Daoy (cell line): ENCODE results near the gene CNN3. TPM values are rescaled to one million over a fixed set of nuclear protein-coding genes. Genes with fewer than 3 reads are reported as not detected.
A peak's percentile ranks its signal among the peaks of the same experiment; 100 is the strongest.

Experiments
- DNase-seq: peaks from one replicate; pipeline ENCODE4 v3.0.0-alpha.2; 2015; ENCODE audit warnings: low read depth
- total RNA-seq: library from RNA; depleted of rRNA; stranded (reverse); fragments of >200 nt; shearing (Covaris generic); gene quantifications from 2 replicates; pipeline ENCODE4 v1.2.3, GENCODE V29; 2014; rRNA removed

The CNN3 gene
- total RNA-seq, 1 experiment from 2014 or later, result 447 TPM

DNA sequence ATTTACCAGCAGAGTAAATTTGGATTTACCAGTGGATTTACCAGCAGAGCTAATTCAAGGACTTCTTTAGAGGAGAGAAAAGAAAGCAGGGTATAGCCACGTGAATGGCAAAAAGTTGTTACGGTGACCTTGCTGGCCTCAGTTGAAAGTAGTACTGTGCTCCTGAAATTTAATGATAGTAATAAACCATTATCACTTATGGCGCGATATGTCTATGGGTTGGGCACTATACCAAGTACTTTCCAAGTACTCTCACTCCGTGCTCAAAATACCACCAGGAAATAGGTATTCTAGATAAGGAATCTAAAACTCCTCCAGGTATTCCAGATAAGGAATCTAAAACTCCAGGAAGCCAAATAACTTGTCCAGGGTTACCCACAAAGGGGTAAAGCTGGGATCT is 70.9 kb downstream of the CNN3 start:
- no peak for DNase-seq

DNA sequence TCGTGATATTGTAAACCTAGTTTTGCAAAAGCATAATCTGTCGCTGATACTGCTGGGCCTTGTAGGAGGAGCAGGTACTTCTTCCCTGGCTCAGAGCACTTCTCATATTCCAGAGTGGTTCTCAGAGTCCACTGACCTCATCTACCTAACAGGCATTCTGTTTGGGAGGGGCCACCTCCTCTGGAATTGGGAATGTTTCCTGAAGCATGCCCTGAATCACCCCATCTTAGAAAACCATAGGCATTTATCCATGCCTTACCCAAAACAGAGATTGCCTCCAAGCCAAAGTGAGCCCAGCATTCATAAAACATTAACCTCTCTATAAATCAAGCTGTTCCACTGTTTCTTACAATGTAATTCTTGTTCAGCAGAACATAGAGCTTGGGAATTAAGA is 71.6 kb downstream of the CNN3 start:
- peak; percentile 76 for DNase-seq

DNA sequence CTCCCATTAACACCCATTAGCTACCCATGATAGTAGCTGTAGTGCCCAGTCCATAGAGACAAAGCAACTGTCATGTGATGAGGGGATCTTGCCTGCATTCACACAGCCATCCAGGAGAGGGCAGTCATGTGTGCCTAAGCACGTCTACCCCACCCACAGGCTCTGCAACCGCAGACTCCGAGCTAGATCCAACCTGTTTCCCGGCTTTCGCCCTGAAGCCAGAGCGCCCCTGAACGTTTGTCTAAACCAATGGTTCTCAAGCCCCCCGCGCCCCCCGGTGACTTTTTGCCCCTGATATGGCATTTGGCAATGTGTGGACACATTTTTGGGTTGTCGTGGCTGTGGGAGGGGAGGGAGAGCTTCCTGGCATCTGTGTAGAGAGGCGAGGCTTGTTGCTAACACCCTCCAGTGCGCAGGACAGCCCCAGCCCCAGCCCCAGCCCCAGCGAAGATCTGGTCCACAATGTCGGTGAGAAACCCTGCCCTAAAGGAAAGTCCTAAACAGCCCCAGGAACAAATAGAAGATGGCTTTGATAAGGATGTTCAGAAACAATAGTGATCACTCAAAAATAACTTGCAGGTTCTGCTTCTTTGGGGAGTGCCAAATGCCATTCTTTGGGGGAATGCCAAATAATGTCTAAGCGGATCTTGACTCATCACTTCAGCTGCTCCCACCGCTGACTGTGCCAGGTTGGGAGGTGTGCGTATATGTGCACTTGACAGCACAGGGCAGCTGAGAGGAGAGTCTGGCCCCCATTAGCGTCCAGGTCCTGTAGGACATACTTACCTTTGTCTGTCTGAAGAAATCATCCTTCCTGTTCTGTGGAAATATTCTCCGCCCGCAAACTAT is 72.2 kb downstream of the CNN3 start:
- DNase-seq, result peak; percentile 97

DNA sequence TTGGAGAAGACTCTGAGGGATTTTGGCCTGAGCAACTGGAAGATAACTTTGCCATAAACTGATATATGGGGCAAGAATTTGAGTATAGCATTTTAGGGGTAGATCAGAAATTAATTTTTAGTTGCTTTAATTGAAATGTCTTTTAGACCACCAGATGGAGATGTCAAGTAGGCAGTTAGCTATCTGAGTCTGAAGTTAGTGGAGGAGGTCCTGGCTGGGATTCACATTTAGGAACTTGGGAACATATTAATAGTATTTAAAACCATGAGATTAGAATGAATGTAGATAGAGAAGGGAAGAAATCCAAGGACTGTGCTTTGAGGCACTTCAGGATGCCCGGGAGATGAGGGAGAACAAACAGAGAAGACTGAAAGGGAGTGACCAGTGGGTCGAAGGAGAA is 74.1 kb downstream of the CNN3 start:
- DNase-seq, result no peak

DNA sequence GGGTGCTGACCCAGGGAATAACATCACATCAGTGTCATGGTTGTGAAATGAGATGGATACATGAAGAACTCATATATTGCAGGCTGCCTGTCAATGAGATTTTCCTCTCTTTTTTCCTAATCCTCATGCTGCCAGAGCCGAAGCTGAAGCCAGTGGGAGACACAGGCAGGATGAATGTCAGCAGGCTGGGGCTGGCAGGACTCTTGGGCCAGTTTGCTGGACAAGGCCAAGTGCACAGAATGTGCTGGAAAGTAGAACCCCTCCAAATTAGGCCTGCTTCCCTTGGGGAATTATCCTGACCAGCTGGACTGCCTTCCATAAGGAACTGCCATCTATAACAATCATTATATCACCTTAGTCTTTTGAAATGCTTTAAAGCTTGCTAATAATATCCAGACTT is 75.3 kb downstream of the CNN3 start:
- no peak for DNase-seq

Other genes starting within 250 kb of the CNN3 start
- 0.09 and 0.80 TPM in 2 replicates for gene SLC44A3, start 106.8 kb downstream of the CNN3 start, total RNA-seq
- 2.8 and 3.1 TPM in 2 replicates for gene ALG14, start 145.8 kb upstream of the CNN3 start, total RNA-seq
- 5.7 and 7.6 TPM in 2 replicates for gene TLCD4, start 190.2 kb upstream of the CNN3 start, total RNA-seq